Measurements from ENCODE around the gene USP20. TPM values are rescaled to one million over a fixed set of nuclear protein-coding genes. Genes with fewer than 3 reads are reported as not detected.

Gene USP20
- polyA plus RNA-seq, 4 donors, result 16.0 to 47.0 (median 20.4) TPM

DNA sequence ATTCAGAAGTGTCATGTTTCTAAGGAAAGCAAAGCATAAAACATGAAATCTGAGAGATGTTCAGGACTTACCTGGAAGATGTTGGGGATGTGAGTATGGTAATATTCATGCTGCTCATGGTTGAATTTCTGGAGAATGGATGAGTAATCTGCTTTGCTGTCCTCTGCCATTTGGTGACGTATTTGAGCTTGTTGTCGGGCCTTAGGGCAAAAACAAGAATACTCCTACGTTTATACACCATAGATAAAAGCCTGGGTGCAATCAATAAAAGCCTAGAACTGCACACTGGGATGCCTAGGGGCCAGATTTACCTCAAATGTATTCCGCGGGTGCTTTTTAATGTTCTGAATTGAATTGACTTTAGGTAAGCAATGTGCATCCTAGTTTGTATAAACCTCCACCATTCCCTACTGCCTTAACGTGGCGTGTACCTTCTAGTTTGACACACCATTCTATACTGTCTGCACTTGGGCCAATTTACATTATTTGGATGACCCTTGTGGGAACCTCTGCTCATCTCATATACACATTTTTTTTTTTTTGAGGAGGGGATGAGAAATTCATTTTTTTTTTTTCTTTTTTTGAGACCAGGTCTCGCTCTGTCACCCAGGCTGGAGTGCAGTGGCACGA lies 94.4 kb downstream of the USP20 start:
- Histone ChIP-seq H3K27me3 (ENCODE audit: control insufficient read depth in 3 of 3, insufficient read depth in 3 of 3, low read length in 3 of 3) (no peaks in the 10 kb centered on the region), H3K36me3 (ENCODE audit: control insufficient read depth in 3 of 3, insufficient read depth in 2 of 3, low read depth in 1 of 3, low read length in 3 of 3) (peaks cover 0 to 7% (median 3%) of the 10 kb centered on the region in 3 donors), H3K4me3 (ENCODE audit: low read depth in 1 of 3, low read length in 3 of 3) (no peak overlapping the region), H3K9me3 (ENCODE audit: control insufficient read depth in 2 of 2, insufficient read depth in 1 of 2, low read depth in 1 of 2, low read length in 1 of 2) (no peaks in the 10 kb centered on the region), H3K27ac (ENCODE audit: low read depth in 1 of 3, low read length in 2 of 3) (no peak overlapping the region), H3K4me1 (ENCODE audit: control insufficient read depth in 3 of 3, insufficient read depth in 2 of 3, low read depth in 1 of 3, low read length in 2 of 3) (peaks cover 0 to 12% (median 8%) of the 10 kb centered on the region in 3 donors)
- WGBS, 3 donors, result 88 to 95% (median 94%) methylated on average over 9 of the region's 9 CpGs
- DNase-seq (no peak), FAIRE-seq (no peak)

- Histone ChIP-seq H3K27ac (ENCODE audit: low read depth in 1 of 3, low read length in 2 of 3) (peak overlapping the region in 1 of 3 donors; percentile 76), H3K27me3 (ENCODE audit: control insufficient read depth in 3 of 3, insufficient read depth in 3 of 3, low read length in 3 of 3) (no peaks in the 10 kb centered on the region), H3K36me3 (ENCODE audit: control insufficient read depth in 3 of 3, insufficient read depth in 2 of 3, low read depth in 1 of 3, low read length in 3 of 3) (peaks cover 0 to 7% (median 0%) of the 10 kb centered on the region in 3 donors), H3K4me3 (ENCODE audit: low read depth in 1 of 3, low read length in 3 of 3) (no peak overlapping the region), H3K4me1 (ENCODE audit: control insufficient read depth in 3 of 3, insufficient read depth in 2 of 3, low read depth in 1 of 3, low read length in 2 of 3) (peaks cover 0 to 12% (median 8%) of the 10 kb centered on the region in 3 donors), H3K9me3 (ENCODE audit: control insufficient read depth in 2 of 2, insufficient read depth in 1 of 2, low read depth in 1 of 2, low read length in 1 of 2) (no peaks in the 10 kb centered on the region)
- 71 to 81% (median 79%) methylated on average over 2 of the region's 2 CpGs for WGBS, 3 donors
- no peak for DNase-seq
- FAIRE-seq, result no peak
Observed at GRCh38 chr9:129930743-129931142, 95.5 kb downstream of the USP20 start.

Other genes starting within 250 kb of the USP20 start
- under 1 TPM in 2 of 4 donors, not detected in 2; 0.09 to 0.27 TPM for gene C9orf50, start 214.4 kb upstream of the USP20 start, polyA plus RNA-seq
- 10 to 100 TPM; 42.5 to 64.3 (median 45.5) TPM for gene NTMT1, start 209.3 kb upstream of the USP20 start, polyA plus RNA-seq
- 10 to 100 TPM; 11.9 to 14.9 (median 13.8) TPM for gene ASB6, start 193.3 kb upstream of the USP20 start, polyA plus RNA-seq
- 1 to 10 TPM in 2 of 4 donors, not detected in 2; 1.2 to 1.8 TPM for gene PRRX2, start 169.8 kb upstream of the USP20 start, polyA plus RNA-seq
- 1 to 10 TPM in 3 of 4 donors, not detected in 1; 1.6 to 8.4 (median 6.1) TPM for gene PTGES, start 82.4 kb upstream of the USP20 start, polyA plus RNA-seq
- 10 to 100 TPM in 3 of 4 donors, 1 to 10 TPM in 1; 7.0 to 22.9 (median 16.9) TPM for gene TOR1B, start 32.3 kb upstream of the USP20 start, polyA plus RNA-seq
- 10 to 100 TPM; 16.3 to 31.2 (median 23.1) TPM for gene TOR1A, start 11.3 kb upstream of the USP20 start, polyA plus RNA-seq
- gene C9orf78, start 183 bp upstream of the USP20 start, polyA plus RNA-seq, result 10 to 100 TPM; 50.6 to 62.6 (median 59.4) TPM
- gene FNBP1, start 207.7 kb downstream of the USP20 start, polyA plus RNA-seq, result 10 to 100 TPM in 2 of 4 donors, 1 to 10 TPM in 2; 1.3 to 16.5 (median 9.0) TPM
- 10 to 100 TPM in 2 of 4 donors, 1 to 10 TPM in 2; 2.7 to 37.1 (median 12.8) TPM for gene GPR107, start 218.4 kb downstream of the USP20 start, polyA plus RNA-seq

All from small intestine (tissue), 7 donors.